Measurements from ENCODE around the gene LY6G6C. TPM values are rescaled to one million over a fixed set of nuclear protein-coding genes. Genes with fewer than 3 reads are reported as not detected.

The LY6G6C gene
- total RNA-seq, 1 experiment from 2014 or later: not detected

DNA sequence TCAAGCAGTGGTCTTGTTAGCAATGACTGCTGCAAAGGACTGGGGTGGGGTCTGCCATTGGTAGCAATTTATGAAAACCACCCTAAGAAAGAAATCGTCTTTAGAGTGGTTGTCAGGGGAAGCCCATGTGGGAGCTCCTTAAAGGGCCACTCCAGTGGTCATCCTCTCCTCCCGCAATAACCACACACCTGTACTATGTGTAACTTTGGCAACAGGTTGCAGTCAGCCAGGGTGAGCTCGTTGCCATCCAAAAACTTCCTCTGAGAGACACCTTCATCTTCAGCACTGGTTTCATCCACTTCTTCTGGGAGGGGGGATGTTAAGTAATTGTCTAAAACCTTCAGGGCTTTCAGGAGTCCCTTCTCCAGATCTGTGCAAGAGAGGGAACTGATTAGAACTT, 10.5 kb upstream of the LY6G6C start:
- no peak overlapping the region for H3K4me3 Mint-ChIP-seq (ENCODE audit: low read depth, unreplicated experiment)
- no peaks in the 10 kb centered on the region for H3K9me3 Mint-ChIP-seq (ENCODE audit: low read depth, unreplicated experiment)
- BruUV-seq (replicated peaks): TSS peak; percentile 0
- peaks cover 34% of the 10 kb centered on the region for H3K4me1 Mint-ChIP-seq (ENCODE audit: low read depth, unreplicated experiment)
- H3K36me3 Mint-ChIP-seq (ENCODE audit: insufficient read depth, unreplicated experiment): peaks cover 92% of the 10 kb centered on the region
- TF ChIP-seq, protein P1, sequence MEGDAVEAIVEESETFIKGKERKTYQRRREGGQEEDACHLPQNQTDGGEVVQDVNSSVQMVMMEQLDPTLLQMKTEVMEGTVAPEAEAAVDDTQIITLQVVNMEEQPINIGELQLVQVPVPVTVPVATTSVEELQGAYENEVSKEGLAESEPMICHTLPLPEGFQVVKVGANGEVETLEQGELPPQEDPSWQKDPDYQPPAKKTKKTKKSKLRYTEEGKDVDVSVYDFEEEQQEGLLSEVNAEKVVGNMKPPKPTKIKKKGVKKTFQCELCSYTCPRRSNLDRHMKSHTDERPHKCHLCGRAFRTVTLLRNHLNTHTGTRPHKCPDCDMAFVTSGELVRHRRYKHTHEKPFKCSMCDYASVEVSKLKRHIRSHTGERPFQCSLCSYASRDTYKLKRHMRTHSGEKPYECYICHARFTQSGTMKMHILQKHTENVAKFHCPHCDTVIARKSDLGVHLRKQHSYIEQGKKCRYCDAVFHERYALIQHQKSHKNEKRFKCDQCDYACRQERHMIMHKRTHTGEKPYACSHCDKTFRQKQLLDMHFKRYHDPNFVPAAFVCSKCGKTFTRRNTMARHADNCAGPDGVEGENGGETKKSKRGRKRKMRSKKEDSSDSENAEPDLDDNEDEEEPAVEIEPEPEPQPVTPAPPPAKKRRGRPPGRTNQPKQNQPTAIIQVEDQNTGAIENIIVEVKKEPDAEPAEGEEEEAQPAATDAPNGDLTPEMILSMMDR (IDR thresholded peaks at IDR 0.05; ENCODE audit: unreplicated experiment): no peak
- CTCF ChIA-PET: no interaction called here
- no peak for DNase-seq
- no peak overlapping the region for H3K27ac Mint-ChIP-seq (ENCODE audit: unreplicated experiment)
- intact Hi-C loops (cut with micrococcal nuclease; ENCODE audit: unreplicated experiment): no loop called here
- H3K27me3 Mint-ChIP-seq (ENCODE audit: unreplicated experiment): no peaks in the 10 kb centered on the region

DNA sequence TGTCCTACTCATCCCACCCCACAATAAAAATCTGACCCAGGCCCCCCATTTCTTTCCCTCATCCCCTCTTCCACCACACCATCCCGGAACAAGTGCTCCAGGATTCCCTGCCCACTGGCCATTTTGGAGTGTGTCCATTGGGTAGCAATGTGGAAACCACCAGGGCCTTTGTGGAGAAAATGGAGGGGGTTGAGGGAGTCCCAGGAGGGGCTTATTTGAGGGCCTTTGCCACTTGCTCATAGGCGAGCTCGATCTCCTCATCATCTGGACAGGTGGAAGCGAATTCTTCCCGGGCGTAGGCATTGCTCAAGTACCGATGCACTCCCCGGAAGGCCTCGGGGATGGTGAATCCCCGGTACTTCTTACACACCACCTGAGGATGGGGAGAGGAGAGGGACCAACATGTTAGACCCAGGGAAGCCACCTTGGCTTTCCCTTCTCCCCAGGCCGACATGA, 9.1 kb upstream of the LY6G6C start:
- CTCF ChIA-PET: interaction anchor here (1.2 to 2.3 kb wide), 6 partner anchors 9 to 44 kb away, joined by 6 to 51 read pairs (median 8); partner anchors contain the start of genes ABHD16A, LY6G6D and MSH5
- peaks cover 29% of the 10 kb centered on the region for H3K4me1 Mint-ChIP-seq (ENCODE audit: low read depth, unreplicated experiment)

DNA sequence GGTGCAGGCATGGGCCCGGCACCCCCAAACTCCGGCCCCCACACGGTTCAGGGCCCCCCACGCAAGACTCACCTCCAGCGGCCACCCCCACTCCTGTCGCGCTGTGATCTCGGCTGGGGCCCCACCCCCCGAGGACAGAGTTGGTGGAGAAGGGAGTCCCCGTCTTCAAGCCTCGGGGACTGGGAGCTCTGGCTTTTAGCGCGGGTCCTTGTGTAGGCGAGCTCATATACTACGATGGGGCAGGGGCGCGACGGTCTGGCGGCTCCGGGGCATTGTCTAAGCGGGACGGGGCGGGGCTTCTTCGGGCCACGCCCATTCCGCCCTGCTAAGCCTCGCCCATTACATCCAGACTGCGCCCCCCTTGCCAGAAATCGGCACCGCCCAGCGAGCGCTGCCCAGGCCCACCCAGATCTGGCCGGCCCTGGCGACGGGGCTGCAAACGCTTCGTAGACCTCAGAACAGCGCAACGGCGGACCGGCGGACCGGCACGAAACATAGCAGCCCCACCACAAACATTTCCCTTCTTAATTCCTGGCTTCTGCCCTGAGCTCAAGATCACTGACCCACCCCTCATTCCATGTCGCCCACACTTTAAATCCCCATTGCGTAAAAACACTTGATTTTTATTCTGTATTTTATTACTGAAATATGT, 8.6 kb upstream of the LY6G6C start:
- no TSS peak for BruUV-seq (replicated peaks)

More for the DNA sequence above, 9.1 kb upstream of the LY6G6C start:
- no peaks in the 10 kb centered on the region for H3K27me3 Mint-ChIP-seq (ENCODE audit: unreplicated experiment)
- H3K4me3 Mint-ChIP-seq (ENCODE audit: low read depth, unreplicated experiment): peak overlapping the region; percentile 89
- DNase-seq: no peak
- H3K27ac Mint-ChIP-seq (ENCODE audit: unreplicated experiment): peak overlapping the region; percentile 92
- peaks cover 78% of the 10 kb centered on the region for H3K36me3 Mint-ChIP-seq (ENCODE audit: insufficient read depth, unreplicated experiment)
- BruUV-seq (replicated peaks): no TSS peak
- TF ChIP-seq, protein P1 (IDR thresholded peaks at IDR 0.05; ENCODE audit: unreplicated experiment): no peak
- intact Hi-C loops (cut with micrococcal nuclease; ENCODE audit: unreplicated experiment): no loop called here
- H3K9me3 Mint-ChIP-seq (ENCODE audit: low read depth, unreplicated experiment): no peaks in the 10 kb centered on the region

DNA sequence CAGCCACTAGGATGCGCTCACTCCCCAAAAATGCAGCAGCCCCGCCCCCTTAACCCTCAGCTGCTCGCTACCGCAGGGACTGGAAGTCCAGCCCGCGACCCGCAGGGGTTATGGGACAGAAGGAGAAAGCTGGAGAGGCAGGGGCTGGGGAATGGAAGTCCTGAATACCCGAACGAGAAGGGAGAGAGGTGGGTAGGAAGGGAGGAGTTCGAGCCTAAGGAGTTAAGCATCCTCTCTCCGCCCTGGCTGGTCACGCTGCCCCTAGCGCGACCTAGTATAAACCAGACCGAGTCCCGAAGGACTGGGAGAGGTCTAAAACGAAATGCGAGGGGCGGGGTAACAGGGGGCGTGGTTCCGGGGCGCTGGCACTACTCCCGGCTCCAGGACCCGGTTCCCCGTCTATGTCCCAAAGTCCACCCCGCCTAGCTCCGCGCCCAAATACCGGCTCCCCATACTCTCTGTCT, 8.0 kb upstream of the LY6G6C start:
- CTCF ChIA-PET: interaction anchor here (0.6 to 2.3 kb wide), 15 partner anchors 10 to 223 kb away, joined by 3 to 51 read pairs (median 5); partner anchors contain the start of genes ABHD16A, HSPA1B, LSM2 and LY6G6D
- Mint-ChIP-seq H3K36me3 (ENCODE audit: insufficient read depth, unreplicated experiment) (peaks cover 67% of the 10 kb centered on the region), H3K27ac (ENCODE audit: unreplicated experiment) (peak overlapping the region; percentile 92), H3K27me3 (ENCODE audit: unreplicated experiment) (no peaks in the 10 kb centered on the region), H3K4me1 (ENCODE audit: low read depth, unreplicated experiment) (peaks cover 29% of the 10 kb centered on the region), H3K4me3 (ENCODE audit: low read depth, unreplicated experiment) (peak overlapping the region; percentile 89), H3K9me3 (ENCODE audit: low read depth, unreplicated experiment) (no peaks in the 10 kb centered on the region)
- peak; percentile 98 for DNase-seq
- TF ChIP-seq, protein P1 (IDR thresholded peaks at IDR 0.05; ENCODE audit: unreplicated experiment): no peak
- intact Hi-C loops (cut with micrococcal nuclease; ENCODE audit: unreplicated experiment): loop anchor here (1.0 kb wide), 2 partner anchors 9 to 40 kb away; no protein-coding TSS in a partner anchor
- BruUV-seq (replicated peaks): no TSS peak

More for the DNA sequence above, 8.6 kb upstream of the LY6G6C start:
- peak overlapping the region; percentile 89 for H3K4me3 Mint-ChIP-seq (ENCODE audit: low read depth, unreplicated experiment)
- CTCF ChIA-PET: interaction anchor here (0.6 to 2.3 kb wide), 15 partner anchors 9 to 222 kb away, joined by 3 to 51 read pairs (median 5); partner anchors contain the start of genes ABHD16A, HSPA1B, LSM2 and LY6G6D
- H3K27me3 Mint-ChIP-seq (ENCODE audit: unreplicated experiment): no peaks in the 10 kb centered on the region
- H3K4me1 Mint-ChIP-seq (ENCODE audit: low read depth, unreplicated experiment): peaks cover 29% of the 10 kb centered on the region
- peak; percentile 93 for DNase-seq
- H3K9me3 Mint-ChIP-seq (ENCODE audit: low read depth, unreplicated experiment): no peaks in the 10 kb centered on the region
- peaks cover 73% of the 10 kb centered on the region for H3K36me3 Mint-ChIP-seq (ENCODE audit: insufficient read depth, unreplicated experiment)
- peak overlapping the region; percentile 92 for H3K27ac Mint-ChIP-seq (ENCODE audit: unreplicated experiment)
- intact Hi-C loops (cut with micrococcal nuclease; ENCODE audit: unreplicated experiment): loop anchor here (1.0 kb wide), 2 partner anchors 8 to 39 kb away; no protein-coding TSS in a partner anchor
- TF ChIP-seq, protein P1 (IDR thresholded peaks at IDR 0.05; ENCODE audit: unreplicated experiment): no peak
